Measurements from ENCODE around the gene CLN6.
A peak's percentile ranks its signal among the peaks of the same experiment; 100 is the strongest.
"Not testable (repeated sequence)": the region's sequence is repeated elsewhere in the genome, so short reads cannot be mapped to it uniquely, and the experiment has no call there.

CLN6 gene

GRCh38 chr15:68221530-68222431, 7.7 kb downstream of the CLN6 start:
- DNase-seq = not testable (repeated sequence)

DNA sequence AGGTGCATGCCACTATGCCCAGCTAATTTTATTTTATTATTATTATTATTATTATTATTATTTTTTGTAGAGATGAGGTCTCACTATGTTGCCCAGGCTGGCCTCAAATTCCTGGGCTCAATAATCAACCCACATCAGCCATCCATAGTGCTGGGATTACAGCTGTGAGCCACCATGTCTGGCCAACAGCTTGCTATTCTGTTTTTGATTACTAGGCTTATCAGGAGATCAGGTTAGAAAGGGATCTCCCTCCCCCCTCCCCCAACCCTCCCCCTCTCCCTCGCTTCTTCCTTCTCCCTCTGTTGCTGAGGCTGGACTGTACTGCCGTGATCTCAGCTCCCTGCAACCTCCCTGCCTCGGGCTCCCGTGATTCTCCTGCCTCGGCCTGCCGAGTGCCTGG, 8.6 kb downstream of the CLN6 start:
- DNase-seq = no peak

DNA sequence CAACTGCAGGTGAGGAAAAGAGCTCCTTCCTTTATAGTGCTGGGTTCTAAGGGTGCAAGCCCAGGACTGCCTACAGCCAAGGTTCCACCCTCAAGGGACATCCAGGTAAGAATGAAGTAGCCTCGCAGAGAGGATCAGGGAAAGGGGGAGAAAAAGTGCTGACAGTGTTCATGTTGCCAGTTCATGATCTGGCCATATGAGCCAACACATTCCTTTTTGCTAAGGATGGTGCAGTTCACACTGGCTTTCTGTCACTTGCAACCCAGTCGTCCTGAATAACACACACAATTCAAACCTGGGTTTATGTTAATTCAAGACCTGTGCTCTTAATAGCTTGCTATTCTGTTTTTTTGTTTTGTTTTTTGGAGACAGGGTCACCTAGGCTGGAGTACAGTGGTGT, 9.0 kb downstream of the CLN6 start:
- no peak for DNase-seq

GRCh38 chr15:68218847-68219798, 10.4 kb downstream of the CLN6 start:
- no peak for DNase-seq

GRCh38 chr15:68218331-68218730, 11.2 kb downstream of the CLN6 start:
- no peak for DNase-seq

GRCh38 chr15:68217341-68217740, 12.2 kb downstream of the CLN6 start:
- DNase-seq = no peak

- no peak for DNase-seq
These were observed 14.7 kb downstream of the CLN6 start for GRCh38 chr15:68214838-68215254.

- DNase-seq = no peak
These were observed 15.3 kb downstream of the CLN6 start for GRCh38 chr15:68213991-68214837.

DNA sequence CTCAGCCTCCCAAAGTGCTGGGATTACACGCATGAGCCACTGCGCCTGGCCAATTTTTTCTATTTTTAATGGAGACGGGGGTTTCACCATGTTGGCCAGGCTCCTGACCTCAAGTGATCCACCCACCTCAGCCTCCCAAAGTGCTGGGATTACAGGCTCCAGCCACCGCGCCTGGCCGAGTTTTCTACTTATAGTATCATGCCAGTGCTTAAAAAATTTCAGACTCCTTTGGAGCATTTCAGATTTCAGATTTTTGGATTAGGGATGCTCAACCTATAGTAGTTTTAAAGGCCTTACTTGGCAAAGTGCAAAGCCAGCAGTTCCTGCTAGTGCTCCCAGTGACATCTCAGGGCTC, 16.1 kb downstream of the CLN6 start:
- DNase-seq = not testable (repeated sequence)

DNA sequence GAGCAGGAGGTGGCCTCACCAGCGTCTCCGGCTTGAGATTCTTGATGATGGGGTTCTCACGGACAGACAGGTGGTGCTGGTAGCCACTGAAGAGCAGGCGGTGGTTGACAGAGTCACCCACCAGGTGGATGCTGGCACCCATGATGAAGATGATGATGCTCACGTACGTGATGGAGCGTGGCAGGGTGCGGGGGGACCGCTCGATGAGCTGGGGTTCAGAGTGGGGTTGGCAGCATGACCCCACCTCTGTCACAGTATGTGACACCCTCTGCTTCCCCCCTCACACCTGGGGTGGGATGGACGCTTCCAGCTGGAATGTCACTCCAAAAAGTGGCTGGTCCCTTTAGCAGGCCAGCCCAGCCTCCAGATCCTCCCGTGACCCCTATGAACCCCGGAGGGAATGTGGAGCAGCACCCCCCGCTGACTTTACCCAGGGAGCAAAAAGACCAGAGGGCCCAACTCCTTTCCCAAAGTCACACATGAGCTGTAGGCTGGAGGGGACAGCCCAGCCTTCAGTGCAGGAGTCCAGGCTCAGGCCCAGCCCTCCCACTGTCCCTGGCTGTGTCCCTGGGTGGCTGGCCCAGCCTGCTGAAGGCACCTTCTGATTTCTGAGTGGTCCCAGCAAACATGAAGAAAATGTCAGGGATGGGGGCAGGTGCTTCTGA, 17.7 kb downstream of the CLN6 start:
- no peak for DNase-seq

DNA sequence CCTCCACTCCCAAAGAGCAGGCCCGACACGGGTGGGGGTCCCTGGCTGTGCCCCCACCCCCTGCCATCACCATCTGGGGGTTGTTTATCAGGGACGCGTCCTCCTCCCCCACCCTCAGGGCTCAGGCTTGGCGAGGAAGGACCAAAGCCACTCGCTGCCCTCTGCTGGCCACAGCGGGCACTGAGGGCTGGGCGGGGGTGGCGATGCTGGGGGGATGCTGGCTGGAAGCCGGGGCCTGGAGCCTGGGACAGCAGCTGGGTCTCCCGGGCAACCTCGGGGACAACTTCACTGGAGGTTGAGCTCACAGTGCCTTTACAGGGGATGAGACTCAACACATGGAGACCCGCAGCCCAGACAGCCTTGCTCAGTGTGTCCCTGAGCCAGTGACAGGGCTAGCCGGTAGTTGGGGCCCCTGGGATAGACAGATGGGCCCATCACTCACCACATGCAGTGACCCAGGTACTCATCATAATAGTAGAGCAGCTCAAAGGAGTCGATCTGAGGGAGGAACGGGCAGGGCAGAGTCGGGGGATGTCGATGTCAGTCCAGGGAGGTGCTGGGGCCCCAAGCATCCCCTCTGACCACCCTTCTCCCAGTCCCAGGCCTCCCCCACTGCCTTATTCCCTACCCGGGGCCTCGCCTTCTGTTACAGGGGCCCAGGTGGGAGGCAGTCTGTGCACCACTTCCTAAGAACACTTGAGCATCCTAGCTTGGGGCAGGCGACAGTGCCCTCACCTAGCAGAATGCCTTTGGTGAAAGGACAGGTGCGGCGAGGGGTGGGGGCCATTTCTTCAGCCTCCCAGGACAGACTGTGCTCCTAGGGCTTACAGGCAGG, 18.5 kb downstream of the CLN6 start:
- peak; percentile 52 for DNase-seq

- DNase-seq = no peak
These were observed 19.1 kb downstream of the CLN6 start for GRCh38 chr15:68210409-68210756.

- DNase-seq = peak; percentile 27
These were observed 19.7 kb downstream of the CLN6 start for GRCh38 chr15:68209735-68210408.

DNA sequence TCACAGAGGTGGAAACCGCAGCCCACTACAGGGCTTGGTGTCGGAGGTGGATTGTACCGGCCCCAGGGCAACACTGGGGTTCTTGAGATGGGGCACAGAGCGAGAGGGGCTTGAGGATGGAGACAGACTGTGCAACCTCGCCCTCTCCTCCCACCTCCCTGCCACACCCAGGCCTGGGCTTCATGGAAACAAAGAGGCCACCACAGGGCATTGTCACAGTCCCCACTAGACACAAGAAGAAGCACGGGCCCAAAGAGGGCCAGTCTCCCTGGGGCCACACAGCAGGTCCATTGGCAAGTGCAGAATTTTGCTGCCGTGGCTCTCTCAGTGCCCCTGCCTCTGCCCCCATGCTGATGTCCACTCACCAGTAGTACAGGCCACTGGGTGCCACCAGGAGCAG, 20.3 kb downstream of the CLN6 start:
- DNase-seq = no peak

- no peak for DNase-seq
These were observed 20.8 kb downstream of the CLN6 start for GRCh38 chr15:68208636-68209240.

DNA sequence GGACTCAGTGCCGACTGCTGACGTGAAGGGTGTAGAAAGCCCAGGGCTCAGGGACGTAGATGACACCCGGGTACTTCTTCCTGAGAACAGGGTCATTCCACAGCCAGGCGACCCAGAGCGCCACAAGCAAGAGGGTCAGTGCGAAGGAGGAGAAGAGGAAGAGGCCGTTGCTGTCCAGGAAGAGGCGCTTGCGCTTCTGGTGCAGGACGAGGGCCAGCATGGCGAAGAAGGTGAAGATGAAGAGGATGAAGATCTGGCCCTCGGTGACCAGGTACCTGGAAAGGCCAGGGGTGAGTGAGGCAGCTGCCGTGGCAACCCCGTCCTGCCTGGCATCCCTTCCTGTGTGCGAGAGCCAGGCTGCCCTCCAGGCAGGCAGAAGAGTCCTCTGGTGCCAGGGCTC, 21.4 kb downstream of the CLN6 start:
- DNase-seq = no peak

GRCh38 chr15:68207176-68207935, 22.2 kb downstream of the CLN6 start:
- no peak for DNase-seq

DNA sequence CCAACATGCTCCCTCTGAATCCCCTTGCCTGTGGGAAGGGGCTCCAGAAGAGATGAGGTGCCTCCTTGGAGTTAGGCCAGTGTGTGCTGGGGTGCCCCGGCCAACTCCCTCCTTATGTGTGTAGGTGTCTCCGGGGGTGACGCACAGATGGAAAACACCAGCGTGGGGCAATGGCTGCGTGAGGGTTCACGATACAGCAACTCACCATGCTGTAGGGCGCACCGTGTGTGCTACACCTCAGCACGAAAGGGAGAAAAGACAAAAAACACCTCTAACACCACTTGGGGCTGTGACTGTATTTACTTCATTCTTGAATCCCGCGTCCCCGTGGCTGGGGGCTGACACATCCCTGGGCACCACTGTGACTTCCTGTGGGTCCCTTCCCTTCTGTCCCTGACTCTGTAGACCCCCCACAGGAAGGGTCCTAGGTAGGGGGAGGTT, 22.8 kb downstream of the CLN6 start:
- no peak for DNase-seq

GRCh38 chr15:68205954-68206539, 23.5 kb downstream of the CLN6 start:
- DNase-seq = no peak
